Thyroid gland (tissue), 4 donors: ENCODE measurements around the gene NMUR2. TPM values are rescaled to one million over a fixed set of nuclear protein-coding genes. Genes with fewer than 3 reads are reported as not detected.

ENCODE experiments used
- DNase-seq, 2 donors: peaks; one replicate each; pipeline ENCODE4 v3.0.0-alpha.2; 2019
- H3K27ac ChIP-seq, 3 donors: fragments of 200-600 bp; sonication (generic); 1 replicate in 2 of 3; 2 replicates in 1 of 3; pipeline ENCODE4 v1.5.1; 2016 to 2019; ENCODE audit warnings: mild to moderate bottlenecking in 1 of 3, moderate library complexity in 1 of 3
- H3K27me3 ChIP-seq: fragments of 200-600 bp; sonication (generic); one replicate; pipeline ENCODE4 v1.5.1; 2019
- H3K36me3 ChIP-seq, 2 donors: fragments of 200-600 bp; sonication (generic); one replicate each; pipeline ENCODE4 v1.5.1; 2016 to 2019
- H3K4me1 ChIP-seq, 2 donors: fragments of 200-600 bp; sonication (generic); one replicate each; pipeline ENCODE4 v1.5.1; 2017 to 2019
- H3K4me3 ChIP-seq, 3 donors: fragments of 200-600 bp; sonication (generic); replicated peaks in 1 of 3; 1 replicate in 2 of 3; 2 replicates in 1 of 3; pipeline ENCODE4 v1.5.1; 2016; ENCODE audit warnings: mild to moderate bottlenecking in 1 of 3
- H3K9me3 ChIP-seq: fragments of 200-600 bp; sonication (generic); one replicate; pipeline ENCODE4 v1.5.1; 2017
- POLR2A ChIP-seq, 2 donors: fragments of 450-650 bp; IDR thresholded peaks; one replicate each; pipeline ENCODE4 v1.6.1; 2017; ENCODE audit warnings: antibody characterized with exemption in 2 of 2, mild to moderate bottlenecking in 2 of 2, moderate library complexity in 1 of 2
- WGBS, 2 donors: methylation state at CpG; one replicate each; pipeline ENCODE4 v1.1.5; 2017; 5-methylcytosine and 5-hydroxymethylcytosine counted together
- intact Hi-C: fragments of 100-400 bp; cut with DNase I; formaldehyde crosslinking; loops from one replicate; pipeline ENCODE4 v1.15.1; 2023
- total RNA-seq, 4 donors: library from RNA; depleted of rRNA; stranded (reverse); fragments of >200 nt; gene quantifications; one replicate each; pipeline ENCODE4 v1.2.3, GENCODE V29; 2016
- TF ChIP-seq, protein P1 (sequence below), 6 experiments: fragments of 200-600 bp in 3 of 6; fragments of 450-650 bp in 3 of 6; sonication (generic) in 3 of 6; IDR thresholded peaks; one replicate each; pipeline ENCODE4 v1.5.1; 2016 to 2019; ENCODE audit warnings: antibody characterized with exemption in 6 of 6, mild to moderate bottlenecking in 2 of 6, inconsistent platforms in 1 of 6, moderate library complexity in 1 of 6

The NMUR2 gene
- total RNA-seq, 4 donors from 2014 or later, result 0.42 to 1.9 (median 0.59) TPM; not detected in 1

DNA sequence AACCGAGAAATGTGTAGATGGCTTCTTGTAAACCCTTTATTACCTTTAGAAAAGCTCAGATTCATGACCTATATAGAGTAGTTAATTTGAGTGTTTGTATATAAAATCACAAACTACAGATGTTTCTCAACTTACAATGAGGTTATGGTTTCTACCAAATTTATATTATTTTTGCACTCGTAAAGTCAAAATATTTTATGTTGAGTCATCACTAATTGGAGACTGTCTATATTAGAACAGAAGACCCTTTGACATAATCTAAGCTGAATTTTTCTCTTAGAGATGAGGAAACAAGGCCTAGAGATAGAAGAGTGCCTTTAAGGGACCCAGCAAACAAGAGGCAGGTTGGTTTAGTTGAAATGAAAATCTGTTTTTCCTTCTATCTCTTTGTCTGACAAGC is 20.0 kb upstream of the NMUR2 start:
- no peaks in the 10 kb centered on the region for H3K36me3 ChIP-seq
- WGBS, 2 donors, result 95% methylated on average over 2 of the region's 2 CpGs
- intact Hi-C loops, result no loop called here
- no peaks in the 10 kb centered on the region for H3K9me3 ChIP-seq
- no peaks in the 10 kb centered on the region for H3K4me1 ChIP-seq
- TF ChIP-seq, protein P1, sequence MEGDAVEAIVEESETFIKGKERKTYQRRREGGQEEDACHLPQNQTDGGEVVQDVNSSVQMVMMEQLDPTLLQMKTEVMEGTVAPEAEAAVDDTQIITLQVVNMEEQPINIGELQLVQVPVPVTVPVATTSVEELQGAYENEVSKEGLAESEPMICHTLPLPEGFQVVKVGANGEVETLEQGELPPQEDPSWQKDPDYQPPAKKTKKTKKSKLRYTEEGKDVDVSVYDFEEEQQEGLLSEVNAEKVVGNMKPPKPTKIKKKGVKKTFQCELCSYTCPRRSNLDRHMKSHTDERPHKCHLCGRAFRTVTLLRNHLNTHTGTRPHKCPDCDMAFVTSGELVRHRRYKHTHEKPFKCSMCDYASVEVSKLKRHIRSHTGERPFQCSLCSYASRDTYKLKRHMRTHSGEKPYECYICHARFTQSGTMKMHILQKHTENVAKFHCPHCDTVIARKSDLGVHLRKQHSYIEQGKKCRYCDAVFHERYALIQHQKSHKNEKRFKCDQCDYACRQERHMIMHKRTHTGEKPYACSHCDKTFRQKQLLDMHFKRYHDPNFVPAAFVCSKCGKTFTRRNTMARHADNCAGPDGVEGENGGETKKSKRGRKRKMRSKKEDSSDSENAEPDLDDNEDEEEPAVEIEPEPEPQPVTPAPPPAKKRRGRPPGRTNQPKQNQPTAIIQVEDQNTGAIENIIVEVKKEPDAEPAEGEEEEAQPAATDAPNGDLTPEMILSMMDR (IDR thresholded peaks at IDR 0.05), result no peak
- TF ChIP-seq POLR2A (IDR thresholded peaks at IDR 0.05), result no peak
- H3K4me3 ChIP-seq, result no peak overlapping the region
- DNase-seq, result no peak
- no peaks in the 10 kb centered on the region for H3K27me3 ChIP-seq
- H3K27ac ChIP-seq, result no peak overlapping the region

DNA sequence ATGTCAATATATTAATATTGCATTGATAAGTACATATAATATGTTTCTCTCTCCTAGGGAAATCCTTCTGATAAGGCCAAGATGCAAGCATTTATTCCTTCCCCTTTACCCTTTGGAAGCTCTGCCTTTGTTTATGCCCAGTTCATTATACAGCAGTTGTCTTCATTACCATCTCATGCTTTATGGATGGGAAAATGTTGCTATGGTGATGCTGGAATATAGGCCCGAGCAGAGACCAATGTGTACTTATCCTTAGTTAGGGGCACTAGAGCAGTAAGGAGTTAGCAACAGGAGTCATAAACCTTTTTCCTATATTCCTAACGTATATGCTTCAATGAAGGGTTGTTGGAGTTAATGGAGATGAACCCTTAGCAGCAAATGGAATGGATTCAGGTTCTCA is 19.4 kb upstream of the NMUR2 start:
- Histone ChIP-seq H3K36me3 (no peaks in the 10 kb centered on the region), H3K4me1 (no peaks in the 10 kb centered on the region), H3K27ac (no peak overlapping the region), H3K9me3 (no peaks in the 10 kb centered on the region), H3K27me3 (no peaks in the 10 kb centered on the region), H3K4me3 (no peak overlapping the region)
- intact Hi-C loops, result no loop called here
- WGBS, 2 donors, result 90 to 92% methylated on average over 2 of the region's 2 CpGs
- TF ChIP-seq POLR2A (IDR thresholded peaks at IDR 0.05), result no peak
- TF ChIP-seq, protein P1 (IDR thresholded peaks at IDR 0.05), result no peak
- no peak for DNase-seq

DNA sequence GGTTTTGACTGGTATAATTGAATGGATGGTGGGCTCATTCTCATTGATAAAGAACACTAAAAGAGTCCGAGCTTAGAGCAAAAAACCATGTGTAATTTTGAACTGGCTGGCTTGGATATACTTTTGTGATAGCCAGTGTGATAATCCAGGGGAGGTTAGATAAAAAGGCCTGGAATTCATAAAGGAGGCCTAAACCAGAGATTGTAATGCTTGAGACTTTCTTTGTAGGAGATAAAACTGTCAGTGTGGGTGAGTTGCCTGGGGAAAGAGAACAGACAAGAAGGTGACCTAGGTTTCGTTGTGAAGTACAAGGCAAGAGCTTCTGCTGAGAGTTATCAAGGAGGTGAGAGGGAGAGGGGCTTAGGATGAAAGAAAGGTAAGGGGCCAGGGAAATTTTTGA is 17.0 kb upstream of the NMUR2 start:
- intact Hi-C loops, result no loop called here
- no peak overlapping the region for H3K27ac ChIP-seq
- TF ChIP-seq, protein P1 (IDR thresholded peaks at IDR 0.05), result no peak
- no peak for TF ChIP-seq POLR2A (IDR thresholded peaks at IDR 0.05)
- H3K9me3 ChIP-seq, result no peaks in the 10 kb centered on the region
- DNase-seq, result no peak
- H3K4me3 ChIP-seq, result no peak overlapping the region
- no peaks in the 10 kb centered on the region for H3K36me3 ChIP-seq
- 88 to 93% methylated on average over 2 of the region's 2 CpGs for WGBS, 2 donors
- H3K4me1 ChIP-seq, result no peaks in the 10 kb centered on the region
- no peaks in the 10 kb centered on the region for H3K27me3 ChIP-seq

DNA sequence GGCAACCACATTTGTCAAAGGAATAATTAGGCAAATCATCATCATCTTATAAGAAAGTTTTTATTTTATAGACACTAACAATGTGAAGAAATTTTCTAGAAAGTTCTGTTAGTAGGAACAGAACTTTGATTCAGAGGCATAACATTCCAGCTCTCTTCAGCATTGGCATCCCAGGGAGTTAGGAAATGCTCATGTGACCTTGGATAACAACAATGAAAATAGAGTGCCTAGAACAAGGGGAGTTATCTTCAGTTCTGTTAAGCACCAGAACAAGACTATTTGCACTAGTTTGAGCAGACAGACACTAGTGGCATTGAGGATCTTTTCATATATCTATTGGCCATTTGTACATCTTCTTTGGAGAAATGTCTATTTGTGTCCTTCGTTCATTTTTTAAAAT is 7.0 kb upstream of the NMUR2 start:
- Histone ChIP-seq H3K36me3 (no peaks in the 10 kb centered on the region), H3K4me3 (no peak overlapping the region), H3K9me3 (no peaks in the 10 kb centered on the region), H3K4me1 (peaks cover 4 to 7% of the 10 kb centered on the region in 2 donors), H3K27ac (peak overlapping the region in 2 of 3 donors; percentile 3 to 11), H3K27me3 (no peaks in the 10 kb centered on the region)
- no peak for DNase-seq
- intact Hi-C loops, result no loop called here
- TF ChIP-seq, protein P1 (IDR thresholded peaks at IDR 0.05), result no peak
- WGBS, 2 donors, result 83 to 92% methylated on average over 1 of the region's 1 CpG

DNA sequence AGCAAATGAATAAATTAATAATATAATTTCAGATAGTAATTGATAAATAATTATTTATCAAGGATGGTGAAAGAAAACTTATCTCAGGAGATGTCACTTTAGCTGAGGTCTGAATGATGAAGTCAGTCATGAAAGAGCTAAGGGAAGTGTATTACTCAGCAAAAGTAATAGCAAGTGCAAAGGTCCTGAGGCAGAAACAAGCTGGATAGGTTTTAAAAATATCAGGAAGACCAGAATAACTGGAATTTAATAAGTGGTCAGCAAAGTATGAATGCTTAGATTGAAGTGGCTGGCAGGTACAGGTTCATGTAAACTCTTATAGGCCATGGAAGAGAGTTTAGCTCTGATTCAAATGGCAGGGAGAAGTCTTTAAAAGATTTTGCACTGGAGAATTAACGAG is 1.0 kb upstream of the NMUR2 start:
- DNase-seq, result no peak
- WGBS, 2 donors, result 79 to 90% methylated on average over 1 of the region's 1 CpG
- Histone ChIP-seq H3K27ac (no peak overlapping the region), H3K4me1 (peaks cover 0 to 9% of the 10 kb centered on the region in 2 donors), H3K4me3 (no peak overlapping the region), H3K9me3 (no peaks in the 10 kb centered on the region), H3K36me3 (no peaks in the 10 kb centered on the region), H3K27me3 (no peaks in the 10 kb centered on the region)
- intact Hi-C loops, result no loop called here
- no peak for TF ChIP-seq POLR2A (IDR thresholded peaks at IDR 0.05)
- TF ChIP-seq, protein P1 (IDR thresholded peaks at IDR 0.05), result no peak
